ENCODE results near the gene COPRS. TPM values are rescaled to one million over a fixed set of nuclear protein-coding genes. Genes with fewer than 3 reads are reported as not detected.
A peak's percentile ranks its signal among the peaks of the same experiment; 100 is the strongest.

COPRS gene
- total and polyA plus RNA-seq, 2 experiments from 2014 or later: 51.5 to 62.6 TPM

- Histone ChIP-seq H3K4me2 (peak overlapping the region; percentile 28; the same call in 1 of the 2 replicates), H3K4me3 (no peak overlapping the region), H3K79me2 (replicated peaks; ENCODE audit: insufficient read depth) (no peaks in the 10 kb centered on the region), H3K4me1 (ENCODE audit: insufficient read depth) (no peaks in the 10 kb centered on the region), H3K36me3 (ENCODE audit: insufficient read depth) (no peaks in the 10 kb centered on the region), H4K20me1 (replicated peaks; ENCODE audit: insufficient read depth) (no peaks in the 10 kb centered on the region), H3K9me2 (ENCODE audit: insufficient read depth) (no peaks in the 10 kb centered on the region), H3K27me3 (ENCODE audit: insufficient read depth) (no peaks in the 10 kb centered on the region), H2AFZ (peak overlapping the region; percentile 92), H3K27ac (ENCODE audit: low read depth) (no peak overlapping the region), H3F3A (replicated peaks; ENCODE audit: low read depth) (0 out of 2 replicates have a peak, but pooled peaks cover 5% of the 10 kb centered on the region)
- no peak overlapping the region for H3K4me3 Mint-ChIP-seq
- DNase-seq (ENCODE audit: low spot score): peak; percentile 93
- H3K9me3 Mint-ChIP-seq: no peaks in the 10 kb centered on the region
- H3K27me3 Mint-ChIP-seq (ENCODE audit: insufficient read depth, low read depth, poor library complexity): peaks cover 7% of the 10 kb centered on the region
- no peak overlapping the region for H3K27ac Mint-ChIP-seq
- TF ChIP-seq ZNF114 (CRISPR knock-in tag; IDR thresholded peaks at IDR 0.05): 0 out of 2 replicates have a peak, but pooled peaks have one; percentile 12
- no peak for TF ChIP-seq STAT1 (IDR thresholded peaks at IDR 0.05; ENCODE audit: unreplicated experiment)
- peak; percentile 90 to 96 for TF ChIP-seq CTCF (conservative IDR thresholded peaks at IDR 0.05; ENCODE audit: low read depth in 2 of 2)
- H3K36me3 Mint-ChIP-seq (ENCODE audit: low read depth): no peaks in the 10 kb centered on the region
- no peaks in the 10 kb centered on the region for H3K4me1 Mint-ChIP-seq
- peak; percentile 99 for ATAC-seq
These were observed 16.6 kb downstream of the COPRS start for GRCh38 chr17:31842195-31843069.

GRCh38 chr17:31841850-31842194, 17.2 kb downstream of the COPRS start:
- Histone ChIP-seq H2AFZ (peak overlapping the region; percentile 92), H3K27ac (ENCODE audit: low read depth) (no peak overlapping the region), H3K4me1 (ENCODE audit: insufficient read depth) (no peaks in the 10 kb centered on the region), H3K4me3 (no peak overlapping the region), H3K36me3 (ENCODE audit: insufficient read depth) (no peaks in the 10 kb centered on the region), H3K79me2 (replicated peaks; ENCODE audit: insufficient read depth) (no peaks in the 10 kb centered on the region), H3K27me3 (ENCODE audit: insufficient read depth) (no peaks in the 10 kb centered on the region), H3K9me2 (ENCODE audit: insufficient read depth) (no peaks in the 10 kb centered on the region), H4K20me1 (replicated peaks; ENCODE audit: insufficient read depth) (no peaks in the 10 kb centered on the region), H3F3A (replicated peaks; ENCODE audit: low read depth) (0 out of 2 replicates have a peak, but pooled peaks cover 5% of the 10 kb centered on the region), H3K4me2 (0 out of 2 replicates have a peak overlapping the region, but pooled peaks have one; percentile 28)
- Mint-ChIP-seq H3K27ac (no peak overlapping the region), H3K36me3 (ENCODE audit: low read depth) (no peaks in the 10 kb centered on the region), H3K9me3 (no peaks in the 10 kb centered on the region), H3K4me3 (no peak overlapping the region), H3K27me3 (ENCODE audit: insufficient read depth, low read depth, poor library complexity) (peaks cover 7% of the 10 kb centered on the region), H3K4me1 (no peaks in the 10 kb centered on the region)
- DNase-seq (ENCODE audit: low spot score): no peak
- no peak for ATAC-seq
- TF ChIP-seq CTCF (conservative IDR thresholded peaks at IDR 0.05; ENCODE audit: low read depth in 2 of 2): no peak
- TF ChIP-seq EZH2 (IDR thresholded peaks at IDR 0.05; ENCODE audit: low read depth, unreplicated experiment): no peak
- TF ChIP-seq STAT1 (IDR thresholded peaks at IDR 0.05; ENCODE audit: unreplicated experiment): no peak
- no peak for TF ChIP-seq CREB1 (CRISPR knock-in tag; IDR thresholded peaks at IDR 0.05; ENCODE audit: low read depth)
- no peak for TF ChIP-seq ETS1 (IDR thresholded peaks at IDR 0.05)
- TF ChIP-seq ZNF331 (CRISPR knock-in tag; IDR thresholded peaks at IDR 0.05; ENCODE audit: low read depth): no peak
- no peak for TF ChIP-seq ZNF114 (CRISPR knock-in tag; IDR thresholded peaks at IDR 0.05)
- TF ChIP-seq JUNB (IDR thresholded peaks at IDR 0.05; ENCODE audit: unreplicated experiment): no peak
- TF ChIP-seq NANOG (IDR thresholded peaks at IDR 0.05; ENCODE audit: borderline replicate concordance): no peak
- no peak for TF ChIP-seq POLR2AphosphoS5 (IDR thresholded peaks at IDR 0.05; ENCODE audit: low read depth)
- no peak for TF ChIP-seq EZH2phosphoT487 (IDR thresholded peaks at IDR 0.05; ENCODE audit: unreplicated experiment)

Data from GM23338 (cell line).